ENCODE data around the gene ASCC3.

ASCC3 gene

DNA sequence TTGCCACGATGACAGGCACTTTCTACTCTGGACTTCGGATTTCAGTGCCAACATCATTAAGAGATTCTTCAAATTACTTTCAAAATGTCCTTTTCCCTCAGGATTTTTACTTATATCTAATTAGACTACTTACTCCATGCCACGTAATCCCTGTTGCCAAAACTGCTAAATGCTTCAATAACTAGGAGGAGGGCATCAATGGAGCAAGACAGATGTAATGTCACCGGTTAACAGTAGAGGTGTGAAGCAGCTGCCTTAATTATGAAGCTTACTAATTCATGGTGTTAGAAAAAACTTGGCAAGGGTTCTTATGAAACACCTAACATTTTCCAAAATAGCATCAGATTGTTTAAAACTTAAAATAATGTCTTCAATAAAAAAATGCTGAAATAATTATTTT, 305.2 kb downstream of the ASCC3 start:
- no peaks in the 10 kb centered on the region for H3K27me3 ChIP-seq (replicated peaks in 2 of 5; ENCODE audit: control insufficient read depth in 4 of 5, insufficient read depth in 5 of 5, low read length in 4 of 5)
- ChIA-PET CTCF (interaction anchor here (1.2 kb wide), 1 partner anchor 17 kb away, joined by 3 read pairs; no protein-coding TSS in a partner anchor), POLR2A (no interaction called here)
- DNase-seq: no peak
- peaks cover 0 to 8% (median 2%) of the 10 kb centered on the region in 4 experiments for H3K36me3 ChIP-seq (ENCODE audit: control insufficient read depth in 4 of 4, insufficient read depth in 4 of 4, low read length in 3 of 4)
- H3K4me1 ChIP-seq (ENCODE audit: control extremely low read depth in 1 of 4, control insufficient read depth in 4 of 4, insufficient read depth in 4 of 4, low read length in 3 of 4): no peaks in the 10 kb centered on the region
- no peak overlapping the region for H3K4me3 ChIP-seq (ENCODE audit: control insufficient read depth in 1 of 7, extremely low read depth in 1 of 7, insufficient read depth in 4 of 7, low read depth in 2 of 7, low read length in 6 of 7)
- no peak overlapping the region for H3K27ac ChIP-seq (ENCODE audit: insufficient read depth in 1 of 2, low read depth in 1 of 2, low read length in 2 of 2, poor library complexity in 1 of 2, severe bottlenecking in 2 of 2)
- H3K9me3 ChIP-seq (ENCODE audit: control extremely low read depth in 1 of 5, control insufficient read depth in 4 of 5, insufficient read depth in 2 of 5, low read depth in 1 of 5, low read length in 4 of 5): no peaks in the 10 kb centered on the region
- WGBS (ENCODE audit: insufficient coverage): 94% methylated on average over 3 of the region's 4 CpGs

DNA sequence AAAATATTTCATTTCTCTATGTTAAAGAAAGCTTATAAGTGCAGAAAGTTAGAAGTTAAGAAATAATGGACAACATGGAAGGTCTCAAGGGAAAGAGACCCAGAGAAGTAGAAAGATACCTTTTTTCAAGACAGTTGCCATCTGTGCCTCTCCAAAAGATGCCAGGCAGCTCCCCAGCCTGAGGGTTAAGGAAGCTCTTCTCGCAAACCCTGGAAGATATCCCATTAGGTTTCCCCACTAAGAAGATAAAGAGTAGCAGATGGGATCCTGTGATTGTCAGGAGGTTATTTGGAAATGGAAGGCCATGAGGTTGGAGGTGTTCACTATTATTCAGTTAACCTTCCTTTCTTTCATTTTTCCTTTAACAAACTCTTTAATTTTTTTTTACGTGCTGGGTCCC, 306.3 kb downstream of the ASCC3 start:
- H3K27ac ChIP-seq (ENCODE audit: insufficient read depth in 1 of 2, low read depth in 1 of 2, low read length in 2 of 2, poor library complexity in 1 of 2, severe bottlenecking in 2 of 2): no peak overlapping the region

DNA sequence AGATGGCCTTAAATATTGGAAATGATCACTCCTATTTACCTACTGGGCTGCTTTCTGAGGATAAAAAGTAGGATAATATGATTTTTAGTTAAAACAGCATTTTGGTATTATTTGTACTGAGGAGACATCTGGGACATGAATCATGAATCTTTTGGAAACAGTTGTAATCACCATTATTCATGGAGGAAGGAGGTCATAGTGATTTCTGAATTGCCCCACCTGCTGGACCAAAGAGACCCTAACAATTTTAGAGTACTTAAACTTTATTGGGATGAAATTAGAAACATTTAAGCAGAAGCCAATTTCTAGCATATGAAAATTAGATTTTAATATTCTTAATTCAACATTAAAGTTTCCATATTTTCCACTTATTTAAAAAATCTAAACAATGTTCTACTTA, 308.0 kb downstream of the ASCC3 start:
- DNase-seq: peak in 2 of 3 donors; percentile 10 to 12

More for the DNA sequence above, 306.3 kb downstream of the ASCC3 start:
- Histone ChIP-seq H3K4me3 (ENCODE audit: control insufficient read depth in 1 of 7, extremely low read depth in 1 of 7, insufficient read depth in 4 of 7, low read depth in 2 of 7, low read length in 6 of 7) (no peak overlapping the region), H3K27me3 (replicated peaks in 2 of 5; ENCODE audit: control insufficient read depth in 4 of 5, insufficient read depth in 5 of 5, low read length in 4 of 5) (no peaks in the 10 kb centered on the region), H3K9me3 (ENCODE audit: control extremely low read depth in 1 of 5, control insufficient read depth in 4 of 5, insufficient read depth in 2 of 5, low read depth in 1 of 5, low read length in 4 of 5) (peaks cover 0 to 2% (median 0%) of the 10 kb centered on the region in 5 experiments), H3K4me1 (ENCODE audit: control extremely low read depth in 1 of 4, control insufficient read depth in 4 of 4, insufficient read depth in 4 of 4, low read length in 3 of 4) (no peaks in the 10 kb centered on the region), H3K36me3 (ENCODE audit: control insufficient read depth in 4 of 4, insufficient read depth in 4 of 4, low read length in 3 of 4) (peaks cover 0 to 12% (median 4%) of the 10 kb centered on the region in 4 experiments)
- ChIA-PET POLR2A (no interaction called here), CTCF (no interaction called here)
- WGBS (ENCODE audit: insufficient coverage): no CpG with 5 or more reads among the region's 2 CpGs
- DNase-seq: no peak

DNA sequence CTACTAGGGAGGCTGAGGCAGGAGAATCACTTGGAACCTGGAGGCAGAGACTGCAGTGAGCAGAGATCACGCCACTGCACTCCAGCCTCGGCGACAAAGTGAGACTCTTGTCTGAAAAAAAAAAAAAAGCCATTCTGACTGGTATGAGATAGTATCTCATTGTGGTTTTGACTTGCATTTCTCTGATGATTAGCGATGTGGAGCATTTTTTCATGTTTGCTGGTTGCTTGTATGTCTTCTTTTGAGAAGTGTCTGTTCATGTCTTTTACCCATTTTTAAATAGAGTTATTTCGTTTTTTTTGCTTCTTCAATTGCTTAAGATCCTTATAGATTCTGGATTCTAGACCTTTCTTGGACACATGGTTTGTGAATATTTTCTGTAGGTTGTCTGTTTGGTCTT, 312.9 kb downstream of the ASCC3 start:
- Histone ChIP-seq H3K36me3 (ENCODE audit: control insufficient read depth in 4 of 4, insufficient read depth in 4 of 4, low read length in 3 of 4) (peaks cover 2 to 12% (median 5%) of the 10 kb centered on the region in 4 experiments), H3K27me3 (replicated peaks in 2 of 5; ENCODE audit: control insufficient read depth in 4 of 5, insufficient read depth in 5 of 5, low read length in 4 of 5) (no peaks in the 10 kb centered on the region), H3K4me1 (ENCODE audit: control extremely low read depth in 1 of 4, control insufficient read depth in 4 of 4, insufficient read depth in 4 of 4, low read length in 3 of 4) (no peaks in the 10 kb centered on the region), H3K27ac (ENCODE audit: insufficient read depth in 1 of 2, low read depth in 1 of 2, low read length in 2 of 2, poor library complexity in 1 of 2, severe bottlenecking in 2 of 2) (no peak overlapping the region), H3K4me3 (ENCODE audit: control insufficient read depth in 1 of 7, extremely low read depth in 1 of 7, insufficient read depth in 4 of 7, low read depth in 2 of 7, low read length in 6 of 7) (no peak overlapping the region), H3K9me3 (ENCODE audit: control extremely low read depth in 1 of 5, control insufficient read depth in 4 of 5, insufficient read depth in 2 of 5, low read depth in 1 of 5, low read length in 4 of 5) (peaks cover 0 to 3% (median 0%) of the 10 kb centered on the region in 5 experiments)
- DNase-seq: peak in 1 of 3 donors; percentile 2
- WGBS (ENCODE audit: insufficient coverage): 96% methylated on average over 3 of the region's 5 CpGs
- ChIA-PET POLR2A (no interaction called here), CTCF (no interaction called here)

More for the DNA sequence above, 308.0 kb downstream of the ASCC3 start:
- no peak overlapping the region for H3K27ac ChIP-seq (ENCODE audit: insufficient read depth in 1 of 2, low read depth in 1 of 2, low read length in 2 of 2, poor library complexity in 1 of 2, severe bottlenecking in 2 of 2)
- POLR2A ChIA-PET: no interaction called here
- H3K4me1 ChIP-seq (ENCODE audit: control extremely low read depth in 1 of 4, control insufficient read depth in 4 of 4, insufficient read depth in 4 of 4, low read length in 3 of 4): no peaks in the 10 kb centered on the region
- H3K4me3 ChIP-seq (ENCODE audit: control insufficient read depth in 1 of 7, extremely low read depth in 1 of 7, insufficient read depth in 4 of 7, low read depth in 2 of 7, low read length in 6 of 7): no peak overlapping the region
- no peaks in the 10 kb centered on the region for H3K27me3 ChIP-seq (replicated peaks in 2 of 5; ENCODE audit: control insufficient read depth in 4 of 5, insufficient read depth in 5 of 5, low read length in 4 of 5)
- CTCF ChIA-PET: no interaction called here
- peaks cover 0 to 2% (median 0%) of the 10 kb centered on the region in 5 experiments for H3K9me3 ChIP-seq (ENCODE audit: control extremely low read depth in 1 of 5, control insufficient read depth in 4 of 5, insufficient read depth in 2 of 5, low read depth in 1 of 5, low read length in 4 of 5)
- peaks cover 0 to 12% (median 4%) of the 10 kb centered on the region in 4 experiments for H3K36me3 ChIP-seq (ENCODE audit: control insufficient read depth in 4 of 4, insufficient read depth in 4 of 4, low read length in 3 of 4)

DNA sequence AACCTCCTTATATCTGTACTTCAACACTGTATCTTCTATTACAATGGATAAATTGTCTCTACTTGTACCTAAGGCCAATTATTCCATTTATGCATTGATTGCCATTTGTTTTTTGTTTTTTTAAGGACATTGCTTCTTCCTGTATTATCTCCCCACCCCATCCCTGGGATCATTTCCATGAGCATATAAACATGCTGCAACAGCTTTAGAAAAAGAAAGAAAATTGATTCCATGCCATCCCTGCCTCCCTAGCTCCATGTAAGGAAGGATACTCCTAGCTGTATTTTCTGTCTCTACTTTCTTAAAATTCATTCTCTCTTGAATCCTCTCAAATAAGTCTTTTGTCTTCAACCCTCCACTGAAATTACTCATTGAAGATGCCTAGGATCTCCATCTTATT, 314.6 kb downstream of the ASCC3 start:
- ChIA-PET POLR2A (no interaction called here), CTCF (no interaction called here)
- Histone ChIP-seq H3K36me3 (ENCODE audit: control insufficient read depth in 4 of 4, insufficient read depth in 4 of 4, low read length in 3 of 4) (peaks cover 2 to 8% (median 3%) of the 10 kb centered on the region in 4 experiments), H3K9me3 (ENCODE audit: control extremely low read depth in 1 of 5, control insufficient read depth in 4 of 5, insufficient read depth in 2 of 5, low read depth in 1 of 5, low read length in 4 of 5) (peaks cover 0 to 3% (median 0%) of the 10 kb centered on the region in 5 experiments), H3K4me1 (ENCODE audit: control extremely low read depth in 1 of 4, control insufficient read depth in 4 of 4, insufficient read depth in 4 of 4, low read length in 3 of 4) (no peaks in the 10 kb centered on the region), H3K27me3 (replicated peaks in 2 of 5; ENCODE audit: control insufficient read depth in 4 of 5, insufficient read depth in 5 of 5, low read length in 4 of 5) (no peaks in the 10 kb centered on the region), H3K27ac (ENCODE audit: insufficient read depth in 1 of 2, low read depth in 1 of 2, low read length in 2 of 2, poor library complexity in 1 of 2, severe bottlenecking in 2 of 2) (no peak overlapping the region), H3K4me3 (ENCODE audit: control insufficient read depth in 1 of 7, extremely low read depth in 1 of 7, insufficient read depth in 4 of 7, low read depth in 2 of 7, low read length in 6 of 7) (no peak overlapping the region)
- DNase-seq: no peak

DNA sequence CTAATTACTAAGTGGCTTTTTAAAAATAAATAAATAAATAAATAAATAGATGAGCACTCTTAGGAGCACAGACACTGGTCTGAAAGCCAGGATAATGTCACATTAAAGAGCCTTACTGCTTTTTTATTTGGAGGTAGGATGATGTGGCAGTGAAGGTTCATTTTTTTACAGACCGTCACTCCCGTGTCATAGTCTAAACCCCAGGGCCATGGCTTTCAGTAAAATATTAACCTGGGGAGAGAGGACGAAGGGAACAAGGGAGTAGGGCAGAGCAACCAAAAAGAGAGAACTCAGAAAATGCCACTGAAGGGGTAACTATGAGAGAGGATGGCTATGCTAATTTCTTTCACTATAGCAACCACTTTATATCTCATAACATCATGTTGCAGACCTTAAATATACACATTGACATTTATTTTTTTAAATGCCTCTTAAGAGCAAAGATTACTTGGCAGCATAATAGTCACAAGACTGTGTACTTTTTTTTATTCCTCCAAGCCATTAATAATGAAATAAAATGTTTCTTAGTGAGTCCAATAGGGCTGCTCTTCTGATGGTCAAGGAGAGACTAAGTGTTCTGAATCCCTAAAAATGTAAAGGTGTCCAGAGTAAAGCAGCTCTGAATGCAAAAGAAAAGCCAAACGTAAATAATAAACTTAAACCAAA, 315.6 kb downstream of the ASCC3 start:
- no peak for DNase-seq
- Histone ChIP-seq H3K36me3 (ENCODE audit: control insufficient read depth in 4 of 4, insufficient read depth in 4 of 4, low read length in 3 of 4) (peaks cover 0 to 4% (median 2%) of the 10 kb centered on the region in 4 experiments), H3K27ac (ENCODE audit: insufficient read depth in 1 of 2, low read depth in 1 of 2, low read length in 2 of 2, poor library complexity in 1 of 2, severe bottlenecking in 2 of 2) (no peak overlapping the region), H3K4me3 (ENCODE audit: control insufficient read depth in 1 of 7, extremely low read depth in 1 of 7, insufficient read depth in 4 of 7, low read depth in 2 of 7, low read length in 6 of 7) (no peak overlapping the region), H3K27me3 (replicated peaks in 2 of 5; ENCODE audit: control insufficient read depth in 4 of 5, insufficient read depth in 5 of 5, low read length in 4 of 5) (no peaks in the 10 kb centered on the region), H3K9me3 (ENCODE audit: control extremely low read depth in 1 of 5, control insufficient read depth in 4 of 5, insufficient read depth in 2 of 5, low read depth in 1 of 5, low read length in 4 of 5) (peaks cover 0 to 3% (median 0%) of the 10 kb centered on the region in 5 experiments), H3K4me1 (ENCODE audit: control extremely low read depth in 1 of 4, control insufficient read depth in 4 of 4, insufficient read depth in 4 of 4, low read length in 3 of 4) (no peaks in the 10 kb centered on the region)
- CTCF ChIA-PET: no interaction called here
- 100% methylated on average over 2 of the region's 4 CpGs for WGBS (ENCODE audit: insufficient coverage)
- POLR2A ChIA-PET: no interaction called here

DNA sequence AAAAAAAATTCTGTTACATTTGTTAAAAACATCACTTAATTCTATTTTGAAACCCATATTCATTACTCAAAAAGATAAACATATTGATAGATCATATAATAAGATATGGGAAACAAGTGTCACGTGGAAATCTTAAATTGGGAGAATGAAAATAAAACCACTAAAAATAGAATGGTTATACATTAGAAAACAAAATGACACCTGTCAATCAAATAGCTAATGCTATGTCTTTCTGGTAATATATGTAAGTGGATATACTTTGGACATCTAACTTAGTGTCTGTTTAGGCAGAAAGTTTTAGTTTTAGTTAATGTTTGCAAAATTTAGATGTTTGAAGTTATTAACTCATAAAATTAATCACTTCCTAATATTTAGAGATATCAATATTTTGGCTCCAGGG, 321.3 kb downstream of the ASCC3 start:
- ChIA-PET POLR2A (no interaction called here), CTCF (no interaction called here)
- Histone ChIP-seq H3K4me3 (ENCODE audit: control insufficient read depth in 1 of 7, extremely low read depth in 1 of 7, insufficient read depth in 4 of 7, low read depth in 2 of 7, low read length in 6 of 7) (no peak overlapping the region), H3K9me3 (ENCODE audit: control extremely low read depth in 1 of 5, control insufficient read depth in 4 of 5, insufficient read depth in 2 of 5, low read depth in 1 of 5, low read length in 4 of 5) (no peaks in the 10 kb centered on the region), H3K4me1 (ENCODE audit: control extremely low read depth in 1 of 4, control insufficient read depth in 4 of 4, insufficient read depth in 4 of 4, low read length in 3 of 4) (no peaks in the 10 kb centered on the region), H3K27me3 (replicated peaks in 2 of 5; ENCODE audit: control insufficient read depth in 4 of 5, insufficient read depth in 5 of 5, low read length in 4 of 5) (no peaks in the 10 kb centered on the region), H3K36me3 (ENCODE audit: control insufficient read depth in 4 of 4, insufficient read depth in 4 of 4, low read length in 3 of 4) (no peaks in the 10 kb centered on the region), H3K27ac (ENCODE audit: insufficient read depth in 1 of 2, low read depth in 1 of 2, low read length in 2 of 2, poor library complexity in 1 of 2, severe bottlenecking in 2 of 2) (no peak overlapping the region)
- DNase-seq: no peak
- WGBS (ENCODE audit: insufficient coverage): no CpG with 5 or more reads among the region's 1 CpG
